AML-193 (cell line): ENCODE data around the gene SAMMSON.

Experiments used
- DNase-seq, 2 experiments: peaks; one replicate each; lab custom pipeline; 2025; lab: John Stamatoyannopoulos, UW

The SAMMSON gene

GRCh38 chr3:70011582-70011981 is 12.0 kb downstream of the SAMMSON start:
- DNase-seq: no peak

- no peak for DNase-seq
Observed at GRCh38 chr3:70020906-70021660, 21.6 kb downstream of the SAMMSON start.

- DNase-seq: no peak
Observed at GRCh38 chr3:70028361-70028760, 28.8 kb downstream of the SAMMSON start.

GRCh38 chr3:70038693-70039092 is 39.2 kb downstream of the SAMMSON start:
- DNase-seq: no peak

- DNase-seq: no peak
Observed at GRCh38 chr3:70040386-70040785, 40.9 kb downstream of the SAMMSON start.

- DNase-seq: no peak
Observed at GRCh38 chr3:70042641-70043040, 43.1 kb downstream of the SAMMSON start.

GRCh38 chr3:70049761-70050160 is 50.2 kb downstream of the SAMMSON start:
- DNase-seq: no peak

- DNase-seq: peak in 1 of 2 experiments; percentile 18
Observed at GRCh38 chr3:70053293-70053692, 53.8 kb downstream of the SAMMSON start.

GRCh38 chr3:70056081-70056480 is 56.5 kb downstream of the SAMMSON start:
- DNase-seq: no peak

GRCh38 chr3:70057426-70057825 is 57.9 kb downstream of the SAMMSON start:
- DNase-seq: no peak

- no peak for DNase-seq
Observed at GRCh38 chr3:70061096-70061495, 61.6 kb downstream of the SAMMSON start.

- DNase-seq: peak; percentile 39 to 44
Observed at GRCh38 chr3:70064194-70064779, 64.8 kb downstream of the SAMMSON start.

GRCh38 chr3:70065696-70066253 is 66.2 kb downstream of the SAMMSON start:
- DNase-seq: no peak

GRCh38 chr3:70067860-70068521 is 68.5 kb downstream of the SAMMSON start:
- no peak for DNase-seq

- no peak for DNase-seq
Observed at GRCh38 chr3:70069557-70069956, 70.0 kb downstream of the SAMMSON start.

- DNase-seq: no peak
Observed at GRCh38 chr3:70071138-70071537, 71.6 kb downstream of the SAMMSON start.

GRCh38 chr3:70072180-70072579 is 72.6 kb downstream of the SAMMSON start:
- no peak for DNase-seq

GRCh38 chr3:70072754-70073153 is 73.2 kb downstream of the SAMMSON start:
- DNase-seq: no peak

GRCh38 chr3:70075101-70075500 is 75.6 kb downstream of the SAMMSON start:
- no peak for DNase-seq

GRCh38 chr3:70076396-70076795 is 76.9 kb downstream of the SAMMSON start:
- no peak for DNase-seq

- DNase-seq: no peak
Observed at GRCh38 chr3:70078778-70079177, 79.2 kb downstream of the SAMMSON start.

GRCh38 chr3:70085613-70086012 is 86.1 kb downstream of the SAMMSON start:
- DNase-seq: peak in 1 of 2 experiments; percentile 4

GRCh38 chr3:70086336-70086735 is 86.8 kb downstream of the SAMMSON start:
- no peak for DNase-seq
